ENCODE results near the gene HRH4. TPM values are rescaled to one million over a fixed set of nuclear protein-coding genes. Genes with fewer than 3 reads are reported as not detected.

The HRH4 gene
- total and polyA plus RNA-seq, 10 donors: 0.02 to 1.8 (median 0.76) TPM; not detected in 2

DNA sequence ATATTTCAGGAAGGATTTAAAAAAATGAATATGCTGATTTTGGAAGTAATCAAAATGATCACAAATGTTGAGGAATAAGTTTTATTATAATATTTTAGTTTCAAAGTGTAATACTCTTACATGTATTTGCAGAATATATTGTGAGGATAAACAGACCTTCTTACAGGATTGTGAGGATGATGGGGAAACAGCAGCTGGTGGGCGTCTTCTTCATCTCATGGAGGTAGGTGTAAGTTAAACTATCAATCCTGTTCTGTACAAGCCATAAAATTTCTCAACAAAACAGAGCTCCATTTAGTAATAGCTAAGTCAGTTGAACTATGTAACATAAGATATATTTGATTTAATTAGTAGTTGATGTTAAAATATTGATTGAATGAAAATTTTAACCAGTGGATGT lies 12.5 kb upstream of the HRH4 start:
- no peak for DNase-seq
- TF ChIP-seq POLR2AphosphoS5 (IDR thresholded peaks at IDR 0.05): no peak
- no peak for TF ChIP-seq POLR2A (IDR thresholded peaks at IDR 0.05)
- TF ChIP-seq, protein P1, sequence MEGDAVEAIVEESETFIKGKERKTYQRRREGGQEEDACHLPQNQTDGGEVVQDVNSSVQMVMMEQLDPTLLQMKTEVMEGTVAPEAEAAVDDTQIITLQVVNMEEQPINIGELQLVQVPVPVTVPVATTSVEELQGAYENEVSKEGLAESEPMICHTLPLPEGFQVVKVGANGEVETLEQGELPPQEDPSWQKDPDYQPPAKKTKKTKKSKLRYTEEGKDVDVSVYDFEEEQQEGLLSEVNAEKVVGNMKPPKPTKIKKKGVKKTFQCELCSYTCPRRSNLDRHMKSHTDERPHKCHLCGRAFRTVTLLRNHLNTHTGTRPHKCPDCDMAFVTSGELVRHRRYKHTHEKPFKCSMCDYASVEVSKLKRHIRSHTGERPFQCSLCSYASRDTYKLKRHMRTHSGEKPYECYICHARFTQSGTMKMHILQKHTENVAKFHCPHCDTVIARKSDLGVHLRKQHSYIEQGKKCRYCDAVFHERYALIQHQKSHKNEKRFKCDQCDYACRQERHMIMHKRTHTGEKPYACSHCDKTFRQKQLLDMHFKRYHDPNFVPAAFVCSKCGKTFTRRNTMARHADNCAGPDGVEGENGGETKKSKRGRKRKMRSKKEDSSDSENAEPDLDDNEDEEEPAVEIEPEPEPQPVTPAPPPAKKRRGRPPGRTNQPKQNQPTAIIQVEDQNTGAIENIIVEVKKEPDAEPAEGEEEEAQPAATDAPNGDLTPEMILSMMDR (IDR thresholded peaks at IDR 0.05 in 8 of 11, conservative IDR thresholded peaks at IDR 0.05 in 3 of 11): no peak
- Histone ChIP-seq H3K9me3 (no peaks in the 10 kb centered on the region), H3K4me3 (no peak overlapping the region), H3K27ac (no peak overlapping the region), H3K27me3 (replicated peaks in 1 of 7) (no peaks in the 10 kb centered on the region), H3K4me1 (peaks cover 0 to 7% (median 0%) of the 10 kb centered on the region in 6 donors), H3K36me3 (peaks cover 0 to 92% (median 65%) of the 10 kb centered on the region in 6 donors)
- WGBS, 5 donors: 90 to 100% (median 92%) methylated on average over 1 of the region's 1 CpG
- intact Hi-C loops (cut with DNase I; ENCODE audit: low total_unique reads): no loop called here

DNA sequence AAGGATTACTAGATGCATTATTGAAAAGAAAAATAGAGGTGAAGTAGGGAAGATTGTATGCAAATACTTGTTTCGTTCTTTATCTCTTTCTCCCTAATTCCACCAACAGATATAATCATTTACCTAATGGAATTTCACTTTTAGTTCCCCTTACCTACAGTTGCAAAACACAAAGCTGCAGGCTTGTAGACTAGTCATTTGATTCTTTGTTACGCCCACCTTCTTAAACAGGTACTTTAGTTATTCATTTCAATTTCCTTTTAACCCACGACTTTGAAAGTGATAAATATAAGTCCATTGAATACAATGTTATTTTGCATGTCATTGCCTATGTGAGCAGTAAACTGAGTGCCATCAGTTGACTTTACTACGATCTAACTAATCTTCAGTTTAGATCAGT lies 3.9 kb upstream of the HRH4 start:
- no peak for DNase-seq
- 75 to 90% (median 84%) methylated on average over 4 of the region's 4 CpGs for WGBS, 5 donors
- TF ChIP-seq POLR2A (IDR thresholded peaks at IDR 0.05) (no peak), POLR2AphosphoS5 (IDR thresholded peaks at IDR 0.05) (no peak)
- Histone ChIP-seq H3K27me3 (replicated peaks in 1 of 7) (no peaks in the 10 kb centered on the region), H3K4me1 (peaks cover 0 to 12% (median 0%) of the 10 kb centered on the region in 6 donors), H3K9me3 (no peaks in the 10 kb centered on the region), H3K4me3 (no peak overlapping the region), H3K27ac (no peak overlapping the region), H3K36me3 (peaks cover 0 to 26% (median 2%) of the 10 kb centered on the region in 6 donors)
- intact Hi-C loops (cut with DNase I; ENCODE audit: low total_unique reads): no loop called here

DNA sequence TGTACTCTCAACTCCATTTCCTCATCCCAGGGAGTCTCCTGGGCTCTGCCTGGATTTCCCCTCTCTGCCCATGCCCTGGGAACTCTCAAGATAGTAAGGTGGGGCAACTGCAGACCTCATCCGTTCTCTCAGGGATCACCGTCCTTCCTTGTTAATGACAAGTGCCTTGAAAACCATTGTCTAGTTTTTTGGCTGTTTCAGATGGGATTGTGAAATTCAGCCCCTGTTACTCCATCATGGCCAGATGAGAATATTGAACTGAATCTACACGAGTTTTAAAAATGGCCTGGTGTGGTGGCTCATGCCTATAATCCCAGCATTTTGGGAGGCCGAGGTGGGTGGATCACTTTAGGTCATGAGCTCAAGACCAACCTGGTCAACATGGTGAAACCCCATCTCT lies 665 bp upstream of the HRH4 start:
- no peak for TF ChIP-seq POLR2A (IDR thresholded peaks at IDR 0.05)
- Histone ChIP-seq H3K9me3 (no peaks in the 10 kb centered on the region), H3K4me3 (no peak overlapping the region), H3K4me1 (peaks cover 0 to 12% (median 0%) of the 10 kb centered on the region in 6 donors), H3K27me3 (replicated peaks in 1 of 7) (no peaks in the 10 kb centered on the region), H3K27ac (peak overlapping the region in 3 of 8 donors; percentile 51 to 83 (median 62)), H3K36me3 (peaks cover 0 to 15% (median 0%) of the 10 kb centered on the region in 6 donors)
- 53 to 86% (median 75%) methylated on average over 4 of the region's 4 CpGs for WGBS, 5 donors
- DNase-seq: no peak
- intact Hi-C loops (cut with DNase I; ENCODE audit: low total_unique reads): no loop called here

DNA sequence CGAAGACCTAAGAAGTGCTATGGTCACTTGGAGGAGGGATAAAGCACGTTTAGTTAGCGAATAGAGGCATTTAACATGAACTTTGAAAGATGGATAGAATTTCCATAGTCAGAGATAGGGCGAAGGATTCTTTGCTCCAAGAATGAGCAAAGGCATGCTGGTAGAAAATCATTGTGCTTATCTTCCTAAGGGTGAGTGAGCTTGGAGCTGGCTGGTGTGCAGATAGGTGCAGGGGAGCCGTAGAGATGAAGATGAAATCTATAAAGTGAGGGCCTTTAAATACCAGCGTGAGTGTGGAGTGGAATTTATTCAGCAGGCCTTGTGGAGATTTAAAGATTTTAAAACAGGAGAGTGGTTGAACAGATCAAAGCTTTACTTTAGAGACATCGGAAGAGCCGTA lies 1.6 kb downstream of the HRH4 start:
- TF ChIP-seq POLR2AphosphoS5 (IDR thresholded peaks at IDR 0.05) (no peak), POLR2A (IDR thresholded peaks at IDR 0.05) (no peak)
- TF ChIP-seq, protein P1 (IDR thresholded peaks at IDR 0.05 in 8 of 11, conservative IDR thresholded peaks at IDR 0.05 in 3 of 11): no peak
- Histone ChIP-seq H3K27ac (peak overlapping the region in 5 of 8 donors; percentile 6 to 83 (median 53)), H3K36me3 (peaks cover 0 to 7% (median 0%) of the 10 kb centered on the region in 6 donors), H3K9me3 (no peaks in the 10 kb centered on the region), H3K4me1 (peaks cover 0 to 12% (median 0%) of the 10 kb centered on the region in 6 donors), H3K4me3 (peak overlapping the region in 1 of 8 donors; percentile 20), H3K27me3 (replicated peaks in 1 of 7) (no peaks in the 10 kb centered on the region)
- no peak for DNase-seq
- WGBS, 5 donors: 82 to 96% (median 88%) methylated on average over 8 of the region's 8 CpGs
- intact Hi-C loops (cut with DNase I; ENCODE audit: low total_unique reads): no loop called here

DNA sequence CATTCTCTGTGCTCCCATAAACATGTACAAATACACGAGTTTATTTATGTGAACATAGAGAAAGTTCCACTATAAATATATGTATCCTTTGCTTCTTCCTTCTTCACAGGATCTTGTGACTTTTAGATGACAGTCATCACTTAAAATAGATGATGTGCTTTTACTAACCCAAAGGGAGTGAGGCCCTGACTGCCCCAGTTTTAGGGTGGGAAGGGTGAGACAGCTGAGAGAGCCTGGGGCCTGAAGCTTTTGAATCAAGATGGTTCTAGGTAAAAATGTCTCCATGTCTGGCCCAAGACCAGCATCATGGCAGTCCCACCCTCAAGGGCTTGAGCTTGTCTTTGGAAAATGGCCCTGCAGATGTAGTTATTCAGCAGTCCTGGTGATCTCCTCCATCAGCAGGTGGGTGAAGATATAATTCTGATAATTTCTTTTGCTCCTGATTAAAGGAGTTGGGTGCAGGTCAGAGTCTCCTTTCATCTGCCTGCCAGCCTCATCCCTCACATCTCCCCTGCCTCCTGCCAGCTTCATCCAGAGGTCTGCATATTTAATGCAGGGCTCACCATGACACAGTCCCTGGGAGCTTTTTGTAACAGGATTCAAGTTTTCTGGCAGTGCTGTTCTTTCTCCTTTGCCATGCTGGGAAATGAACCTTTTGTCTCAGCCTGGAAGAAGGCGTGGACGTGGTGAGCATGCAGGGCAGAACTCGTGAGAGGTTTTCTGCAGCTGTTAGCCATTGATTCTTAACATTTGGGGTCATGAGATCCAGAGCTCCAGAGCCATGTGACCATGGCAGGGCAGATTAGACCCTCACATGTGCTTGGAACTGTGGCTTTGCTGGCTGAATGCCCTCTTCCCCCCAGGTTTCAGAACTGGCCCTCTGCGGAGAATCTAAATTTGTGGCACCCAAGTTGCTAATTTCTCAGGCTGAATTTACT lies 2.7 kb downstream of the HRH4 start:
- no peaks in the 10 kb centered on the region for H3K27me3 ChIP-seq (replicated peaks in 1 of 7)
- no peak for DNase-seq

More for the DNA sequence above, 2.7 kb downstream of the HRH4 start:
- TF ChIP-seq, protein P1 (IDR thresholded peaks at IDR 0.05 in 8 of 11, conservative IDR thresholded peaks at IDR 0.05 in 3 of 11): no peak
- TF ChIP-seq POLR2A (IDR thresholded peaks at IDR 0.05): no peak
- no peak for TF ChIP-seq POLR2AphosphoS5 (IDR thresholded peaks at IDR 0.05)
- H3K9me3 ChIP-seq: no peaks in the 10 kb centered on the region
- peaks cover 0 to 12% (median 0%) of the 10 kb centered on the region in 6 donors for H3K4me1 ChIP-seq
- peak overlapping the region in 3 of 8 donors; percentile 53 to 83 (median 62) for H3K27ac ChIP-seq
- WGBS, 5 donors: 74 to 88% (median 78%) methylated on average over 5 of the region's 5 CpGs
- H3K36me3 ChIP-seq: peaks cover 0 to 7% (median 0%) of the 10 kb centered on the region in 6 donors
- H3K4me3 ChIP-seq: no peak overlapping the region
- intact Hi-C loops (cut with DNase I; ENCODE audit: low total_unique reads): no loop called here
